Ishikawa (cell line): ENCODE data around the gene SH2B3.

ENCODE experiments used
- CEBPB ChIP-seq: IDR thresholded peaks from 2 replicates; pipeline ENCODE4 v1.6.1; 2012
- CREB1 ChIP-seq: IDR thresholded peaks from 2 replicates; pipeline ENCODE4 v1.6.1; 2012; ENCODE audit warnings: low read depth
- EGR1 ChIP-seq: IDR thresholded peaks from 2 replicates; pipeline ENCODE4 v1.6.1; 2012
- EP300 ChIP-seq: IDR thresholded peaks from 2 replicates; pipeline ENCODE4 v1.6.1; 2012; ENCODE audit warnings: borderline replicate concordance
- FOXM1 ChIP-seq: IDR thresholded peaks from 2 replicates; pipeline ENCODE4 v1.6.1; 2012; ENCODE audit warnings: low read depth, borderline replicate concordance
- MAX ChIP-seq: IDR thresholded peaks from 2 replicates; pipeline ENCODE4 v1.6.1; 2012
- NFIC ChIP-seq: IDR thresholded peaks from 2 replicates; pipeline ENCODE4 v1.6.1; 2012
- RAD21 ChIP-seq: IDR thresholded peaks from 2 replicates; pipeline ENCODE4 v1.6.1; 2012; ENCODE audit warnings: low read depth
- TAF1 ChIP-seq: IDR thresholded peaks from 2 replicates; pipeline ENCODE4 v1.6.1; 2012; ENCODE audit warnings: low read depth, mild to moderate bottlenecking
- TCF12 ChIP-seq: IDR thresholded peaks from 2 replicates; pipeline ENCODE4 v1.6.1; 2012; ENCODE audit warnings: low read depth
- TEAD4 ChIP-seq: IDR thresholded peaks from 2 replicates; pipeline ENCODE4 v1.6.1; 2012
- USF1 ChIP-seq: IDR thresholded peaks from 2 replicates; pipeline ENCODE4 v1.6.1; 2012
- YY1 ChIP-seq: IDR thresholded peaks from 2 replicates; pipeline ENCODE4 v1.6.1; 2012; ENCODE audit warnings: low read depth
- ZBTB7A ChIP-seq: IDR thresholded peaks from 2 replicates; pipeline ENCODE4 v1.6.1; 2012; ENCODE audit warnings: low read depth
- TF ChIP-seq, protein P1 (sequence below): IDR thresholded peaks from 2 replicates; pipeline ENCODE4 v1.6.1; 2012; ENCODE audit warnings: low read depth, mild to moderate bottlenecking

Gene SH2B3

DNA sequence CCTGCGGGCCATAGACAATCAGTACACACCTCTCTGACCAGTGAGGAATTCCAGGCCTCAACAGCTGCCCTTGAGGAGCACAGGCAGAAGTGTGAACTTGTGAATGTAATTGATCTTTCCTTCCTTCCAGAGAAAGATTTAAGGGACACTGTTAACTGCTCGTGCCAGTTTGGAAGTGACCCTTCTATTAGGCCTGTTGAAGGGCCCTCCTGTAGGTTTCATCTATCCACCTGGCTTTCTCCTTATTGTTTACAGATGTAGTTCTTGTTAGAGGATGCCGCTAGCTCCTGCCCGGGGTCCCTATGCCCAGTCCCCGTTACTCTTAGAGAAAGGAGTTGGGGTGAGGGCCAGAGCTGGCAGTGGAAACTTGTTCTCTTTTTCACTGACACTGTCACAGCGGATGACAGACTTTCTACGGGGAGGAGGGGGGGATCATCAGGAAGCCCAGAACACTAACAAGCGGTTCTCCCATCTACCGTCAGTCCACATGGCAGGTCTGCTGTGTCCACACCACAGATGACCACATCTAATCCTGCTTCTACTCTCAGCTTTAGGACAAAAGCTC, 42.6 kb downstream of the SH2B3 start:
- TF ChIP-seq CEBPB (no peak), FOXM1 (no peak), EGR1 (no peak), TCF12 (no peak), CREB1 (no peak), RAD21 (no peak), EP300 (no peak), MAX (no peak), YY1 (no peak), TEAD4 (no peak), TAF1 (no peak), NFIC (no peak), ZBTB7A (no peak), USF1 (no peak)
- TF ChIP-seq, protein P1, sequence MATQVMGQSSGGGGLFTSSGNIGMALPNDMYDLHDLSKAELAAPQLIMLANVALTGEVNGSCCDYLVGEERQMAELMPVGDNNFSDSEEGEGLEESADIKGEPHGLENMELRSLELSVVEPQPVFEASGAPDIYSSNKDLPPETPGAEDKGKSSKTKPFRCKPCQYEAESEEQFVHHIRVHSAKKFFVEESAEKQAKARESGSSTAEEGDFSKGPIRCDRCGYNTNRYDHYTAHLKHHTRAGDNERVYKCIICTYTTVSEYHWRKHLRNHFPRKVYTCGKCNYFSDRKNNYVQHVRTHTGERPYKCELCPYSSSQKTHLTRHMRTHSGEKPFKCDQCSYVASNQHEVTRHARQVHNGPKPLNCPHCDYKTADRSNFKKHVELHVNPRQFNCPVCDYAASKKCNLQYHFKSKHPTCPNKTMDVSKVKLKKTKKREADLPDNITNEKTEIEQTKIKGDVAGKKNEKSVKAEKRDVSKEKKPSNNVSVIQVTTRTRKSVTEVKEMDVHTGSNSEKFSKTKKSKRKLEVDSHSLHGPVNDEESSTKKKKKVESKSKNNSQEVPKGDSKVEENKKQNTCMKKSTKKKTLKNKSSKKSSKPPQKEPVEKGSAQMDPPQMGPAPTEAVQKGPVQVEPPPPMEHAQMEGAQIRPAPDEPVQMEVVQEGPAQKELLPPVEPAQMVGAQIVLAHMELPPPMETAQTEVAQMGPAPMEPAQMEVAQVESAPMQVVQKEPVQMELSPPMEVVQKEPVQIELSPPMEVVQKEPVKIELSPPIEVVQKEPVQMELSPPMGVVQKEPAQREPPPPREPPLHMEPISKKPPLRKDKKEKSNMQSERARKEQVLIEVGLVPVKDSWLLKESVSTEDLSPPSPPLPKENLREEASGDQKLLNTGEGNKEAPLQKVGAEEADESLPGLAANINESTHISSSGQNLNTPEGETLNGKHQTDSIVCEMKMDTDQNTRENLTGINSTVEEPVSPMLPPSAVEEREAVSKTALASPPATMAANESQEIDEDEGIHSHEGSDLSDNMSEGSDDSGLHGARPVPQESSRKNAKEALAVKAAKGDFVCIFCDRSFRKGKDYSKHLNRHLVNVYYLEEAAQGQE = no peak

- TF ChIP-seq TCF12 (no peak), TAF1 (no peak), ZBTB7A (no peak), FOXM1 (no peak), EGR1 (no peak), EP300 (no peak), RAD21 (no peak), CREB1 (no peak), USF1 (no peak), NFIC (no peak), MAX (no peak), TEAD4 (no peak), YY1 (no peak), CEBPB (no peak)
- TF ChIP-seq, protein P1 = no peak
Measured at GRCh38 chr12:111448846-111449790, 43.4 kb downstream of the SH2B3 start.

- TF ChIP-seq TAF1 (no peak), TCF12 (no peak)
Measured at GRCh38 chr12:111450676-111451075, 45.0 kb downstream of the SH2B3 start.

DNA sequence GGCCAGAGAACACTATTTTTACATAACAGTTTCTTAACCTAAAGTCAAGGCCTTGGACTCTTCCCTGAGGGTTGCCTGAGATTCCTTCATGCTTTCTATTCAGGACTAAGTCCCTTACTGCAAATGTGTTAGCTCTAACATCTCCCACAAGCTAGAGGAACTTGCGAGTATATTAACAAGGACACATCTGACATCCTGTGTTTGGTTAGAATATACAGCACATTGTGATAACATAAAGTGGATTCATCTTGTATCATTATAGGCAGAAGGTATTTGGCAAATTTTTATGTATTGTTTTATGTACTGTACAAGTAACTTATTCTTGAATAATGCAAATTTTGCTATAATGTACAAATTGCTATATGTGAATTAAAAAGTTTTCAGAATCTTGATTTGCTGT, 45.5 kb downstream of the SH2B3 start:
- no peak for TF ChIP-seq NFIC
- no peak for TF ChIP-seq TCF12
- no peak for TF ChIP-seq TAF1
- no peak for TF ChIP-seq YY1
- no peak for TF ChIP-seq CREB1
- TF ChIP-seq RAD21 = no peak
- TF ChIP-seq, protein P1 = no peak
- no peak for TF ChIP-seq ZBTB7A
